Natural killer cell (primary cell): ENCODE results near the gene PPP2R3B. TPM values are rescaled to one million over a fixed set of nuclear protein-coding genes. Genes with fewer than 3 reads are reported as not detected.
"Not testable (repeated sequence)": the region's sequence is repeated elsewhere in the genome, so short reads cannot be mapped to it uniquely, and the experiment has no call there.

Experiments
- ATAC-seq, 3 donors: fragments of 150-1000 bp in 2 of 3; fragments of 200-7000 bp in 1 of 3; cut with Tn5 transposase; 1 replicate in 1 of 3; 2 replicates in 2 of 3; pipeline ENCODE4 v1.10.0; 2021; ENCODE audit warnings: mild to moderate bottlenecking in 2 of 3, moderate library complexity in 2 of 3
- DNase-seq, 2 donors: peaks; one replicate each; pipeline versions ENCODE4 v3.0.0 to v3.0.0-alpha.2; 2013 to 2021; ENCODE audit warnings: mixed read lengths in 1 of 2
- H3K27ac ChIP-seq: one replicate; pipeline ENCODE4 v1.5.1; 2013; ENCODE audit warnings: mild to moderate bottlenecking, low read length
- H3K27me3 ChIP-seq: one replicate; pipeline ENCODE4 v1.6.1; 2013; ENCODE audit warnings: low read length; ENCODE audit not compliant: control insufficient read depth, insufficient read depth
- H3K36me3 ChIP-seq: one replicate; pipeline ENCODE4 v1.6.1; 2013; ENCODE audit warnings: low read length; ENCODE audit not compliant: control insufficient read depth, insufficient read depth
- H3K4me1 ChIP-seq: one replicate; pipeline ENCODE4 v1.6.1; 2013; ENCODE audit warnings: low read length; ENCODE audit not compliant: control insufficient read depth, insufficient read depth
- H3K4me3 ChIP-seq: one replicate; pipeline ENCODE4 v1.5.1; 2013; ENCODE audit warnings: low read length
- H3K9me3 ChIP-seq: one replicate; pipeline ENCODE4 v1.6.1; 2013; ENCODE audit warnings: low read length; ENCODE audit not compliant: control insufficient read depth, insufficient read depth
- H3K27ac Mint-ChIP-seq, 2 donors: one replicate each; pipeline ENCODE4 v1.8.0; 2022; ENCODE audit warnings: mild to moderate bottlenecking in 2 of 2, mixed read lengths in 2 of 2, moderate library complexity in 1 of 2
- H3K27me3 Mint-ChIP-seq, 2 donors: one replicate each; pipeline ENCODE4 v1.8.0; 2022; ENCODE audit warnings: low read depth in 2 of 2, mixed read lengths in 2 of 2
- H3K36me3 Mint-ChIP-seq: one replicate; pipeline ENCODE4 v1.8.0; 2022; ENCODE audit warnings: mixed read lengths
- H3K4me1 Mint-ChIP-seq, 2 donors: one replicate each; pipeline ENCODE4 v1.8.0; 2022; ENCODE audit warnings: mixed read lengths in 2 of 2
- H3K4me3 Mint-ChIP-seq: one replicate; pipeline ENCODE4 v1.8.0; 2022; ENCODE audit warnings: mild to moderate bottlenecking, moderate library complexity, mixed read lengths
- H3K9me3 Mint-ChIP-seq, 2 donors: one replicate each; pipeline ENCODE4 v1.8.0; 2022; ENCODE audit warnings: mixed read lengths in 2 of 2
- CTCF ChIP-seq: fragments of 200-600 bp; IDR thresholded peaks from one replicate; pipeline ENCODE4 v1.8.0; 2022; ENCODE audit warnings: antibody characterized with exemption
- WGBS: methylation state at CpG from one replicate; pipeline ENCODE4 v1.1.7; 2013; ENCODE audit warnings: missing lambda C conversion rate; ENCODE audit not compliant: insufficient coverage; 5-methylcytosine and 5-hydroxymethylcytosine counted together
- intact Hi-C: fragments of 100-400 bp; cut with micrococcal nuclease; formaldehyde crosslinking; loops from one replicate; pipeline ENCODE4 v1.14.2; 2022
- total RNA-seq, 4 donors: library from RNA; stranded (reverse); fragments of 120-200 nt in 1 of 4; gene quantifications; one replicate each; pipeline versions ENCODE4 v1.2.3 to v1.2.4, GENCODE V29; 2013 to 2022

The PPP2R3B gene
- total RNA-seq, 3 donors from 2014 or later (not counting 1 experiment from before 2014, with no cell fraction given): 14.0 to 19.4 (median 14.6) TPM

DNA sequence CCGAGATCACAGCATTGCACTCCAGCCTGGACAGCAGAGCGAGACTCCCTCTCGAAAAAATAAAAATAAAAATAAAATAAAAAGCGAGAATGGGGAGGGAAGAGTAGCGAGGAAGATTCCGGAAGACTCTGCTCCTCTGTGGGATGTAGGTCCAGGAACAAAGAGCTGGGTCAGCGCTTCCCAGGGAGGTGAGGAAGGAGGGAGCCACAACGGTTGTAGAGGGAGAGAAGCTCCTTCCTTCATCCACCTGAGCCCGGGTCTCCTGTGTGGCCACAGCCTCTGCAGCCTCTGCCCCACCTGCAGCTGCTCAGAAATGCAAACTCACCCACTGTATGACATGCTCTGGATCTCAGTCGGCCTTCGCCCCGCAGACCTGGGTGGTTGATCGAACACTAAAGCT is 3.8 kb upstream of the PPP2R3B start:
- peaks cover 10% of the 10 kb centered on the region in 2 donors for H3K4me1 Mint-ChIP-seq
- WGBS: 93% methylated on average over 13 of the region's 13 CpGs
- no peak for ATAC-seq
- no peaks in the 10 kb centered on the region for H3K9me3 Mint-ChIP-seq
- no peaks in the 10 kb centered on the region for H3K27me3 Mint-ChIP-seq
- DNase-seq: no peak
- intact Hi-C loops: no loop called here
- Histone ChIP-seq H3K4me3 (no peak overlapping the region), H3K27ac (no peak overlapping the region), H3K4me1 (peaks cover 10% of the 10 kb centered on the region), H3K9me3 (no peaks in the 10 kb centered on the region), H3K36me3 (no peaks in the 10 kb centered on the region), H3K27me3 (no peaks in the 10 kb centered on the region)
- TF ChIP-seq CTCF: no peak
- H3K4me3 Mint-ChIP-seq: no peak overlapping the region
- H3K36me3 Mint-ChIP-seq: no peaks in the 10 kb centered on the region
- no peak overlapping the region for H3K27ac Mint-ChIP-seq

DNA sequence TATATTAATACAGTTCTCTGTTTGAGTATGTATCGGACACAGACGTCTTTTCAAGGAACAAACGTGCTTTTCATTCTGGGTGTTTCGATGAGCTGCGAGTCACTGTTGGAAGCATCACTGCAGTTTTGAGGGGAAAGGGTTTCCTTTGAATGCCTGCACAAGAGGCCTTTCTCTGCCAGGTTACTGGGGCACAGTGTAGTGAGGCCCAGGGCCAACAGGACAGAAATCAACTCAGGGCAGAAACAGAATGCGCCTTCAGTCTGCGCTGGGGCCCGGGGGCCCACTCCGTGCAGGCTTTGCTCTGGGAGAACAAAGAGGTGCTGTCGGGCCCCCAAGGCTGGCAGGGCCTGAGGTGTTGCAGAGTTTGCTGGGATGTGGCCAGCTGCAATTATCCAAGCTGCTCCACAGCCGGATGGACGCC is 2.3 kb upstream of the PPP2R3B start:
- TF ChIP-seq CTCF: no peak

GRCh38 chrX:387729-388128 is 1.0 kb upstream of the PPP2R3B start:
- no peaks in the 10 kb centered on the region for H3K9me3 ChIP-seq
- H3K9me3 Mint-ChIP-seq: no peaks in the 10 kb centered on the region
- H3K27ac ChIP-seq: peak overlapping the region; percentile 69
- H3K27me3 ChIP-seq: no peaks in the 10 kb centered on the region
- H3K36me3 Mint-ChIP-seq: no peaks in the 10 kb centered on the region
- H3K4me1 Mint-ChIP-seq: peaks cover 10% of the 10 kb centered on the region in 2 donors
- H3K4me3 ChIP-seq: peak overlapping the region; percentile 40
- no peaks in the 10 kb centered on the region for H3K27me3 Mint-ChIP-seq
- H3K36me3 ChIP-seq: no peaks in the 10 kb centered on the region
- peak overlapping the region; percentile 99 for H3K4me3 Mint-ChIP-seq
- 79% methylated on average over 14 of the region's 14 CpGs for WGBS
- ATAC-seq (no peak), DNase-seq (no peak)
- H3K4me1 ChIP-seq: peaks cover 10% of the 10 kb centered on the region
- no peak for TF ChIP-seq CTCF
- H3K27ac Mint-ChIP-seq: peak overlapping the region; percentile 99 to 100
- intact Hi-C loops: loop anchor here (1.0 kb wide), 1 partner anchor 69 kb away; the partner anchor contains the start of gene GTPBP6

More for the DNA sequence above, 2.3 kb upstream of the PPP2R3B start:
- Histone ChIP-seq H3K36me3 (no peaks in the 10 kb centered on the region), H3K4me3 (no peak overlapping the region), H3K9me3 (no peaks in the 10 kb centered on the region), H3K27ac (no peak overlapping the region), H3K4me1 (peaks cover 10% of the 10 kb centered on the region), H3K27me3 (no peaks in the 10 kb centered on the region)
- H3K36me3 Mint-ChIP-seq: no peaks in the 10 kb centered on the region
- no peaks in the 10 kb centered on the region for H3K27me3 Mint-ChIP-seq
- no peaks in the 10 kb centered on the region for H3K9me3 Mint-ChIP-seq
- WGBS: 97% methylated on average over 12 of the region's 12 CpGs
- no peak for DNase-seq
- H3K4me1 Mint-ChIP-seq: peaks cover 10% of the 10 kb centered on the region in 2 donors
- intact Hi-C loops: no loop called here
- ATAC-seq: no peak
- peak overlapping the region; percentile 72 for H3K4me3 Mint-ChIP-seq
- peak overlapping the region in 1 of 2 donors; percentile 59 for H3K27ac Mint-ChIP-seq

DNA sequence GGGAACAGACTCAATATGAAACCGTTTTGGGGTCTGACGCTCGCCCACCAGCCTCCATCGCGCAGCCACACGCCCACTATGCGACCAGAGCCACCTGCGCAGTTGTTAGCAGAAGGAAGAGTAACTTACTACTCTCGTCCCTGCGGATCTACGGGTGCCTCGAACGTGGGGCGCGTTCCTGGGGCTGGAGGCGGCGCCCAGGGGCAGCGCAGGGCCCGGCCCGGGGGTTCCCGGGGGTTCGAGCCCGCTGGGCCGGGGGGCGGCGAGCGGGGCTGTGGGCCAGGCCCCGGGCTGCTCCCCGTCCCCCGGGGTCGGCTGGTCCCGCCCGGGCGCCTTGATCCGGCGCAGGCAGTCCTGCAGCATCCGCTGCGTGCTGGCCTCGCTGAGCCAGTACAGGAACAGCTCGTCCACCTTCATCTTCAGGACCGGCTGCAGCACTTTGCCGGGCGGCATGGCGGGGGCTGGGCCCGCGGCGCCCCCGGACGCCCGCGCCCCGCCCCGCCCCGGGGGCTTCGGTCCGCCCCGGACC is 404 bp downstream of the PPP2R3B start:
- intact Hi-C loops: no loop called here
- peak in 1 of 3 donors; percentile 8 for ATAC-seq
- Mint-ChIP-seq H3K4me1 (peaks cover 10% of the 10 kb centered on the region in 2 donors), H3K27ac (peak overlapping the region; percentile 99 to 100), H3K9me3 (no peaks in the 10 kb centered on the region), H3K36me3 (no peaks in the 10 kb centered on the region), H3K27me3 (no peaks in the 10 kb centered on the region), H3K4me3 (no peak overlapping the region)
- under 1% methylated on average over 57 of the region's 57 CpGs for WGBS
- no peaks in the 10 kb centered on the region for H3K36me3 ChIP-seq
- H3K9me3 ChIP-seq: no peaks in the 10 kb centered on the region
- H3K27ac ChIP-seq: peak overlapping the region; percentile 34
- DNase-seq: peak in 1 of 2 donors; percentile 42
- peak overlapping the region; percentile 95 for H3K4me3 ChIP-seq
- H3K4me1 ChIP-seq: peaks cover 10% of the 10 kb centered on the region
- no peak for TF ChIP-seq CTCF
- H3K27me3 ChIP-seq: no peaks in the 10 kb centered on the region

- H3K27me3 Mint-ChIP-seq, H3K9me3 Mint-ChIP-seq, ATAC-seq, H3K27me3 ChIP-seq, H3K36me3 ChIP-seq, intact Hi-C loops, H3K4me3 ChIP-seq, DNase-seq, H3K4me1 Mint-ChIP-seq, H3K36me3 Mint-ChIP-seq, H3K9me3 ChIP-seq, H3K27ac ChIP-seq, H3K27ac Mint-ChIP-seq: not testable (repeated sequence)
- peak overlapping the region; percentile 58 for H3K4me3 Mint-ChIP-seq
- peaks cover 10% of the 10 kb centered on the region for H3K4me1 ChIP-seq
- 72% methylated on average over 9 of the region's 12 CpGs for WGBS
Measured at GRCh38 chrX:385736-386135, 971 bp downstream of the PPP2R3B start.
